ENCODE results near the gene UCHL3.

UCHL3 gene

DNA sequence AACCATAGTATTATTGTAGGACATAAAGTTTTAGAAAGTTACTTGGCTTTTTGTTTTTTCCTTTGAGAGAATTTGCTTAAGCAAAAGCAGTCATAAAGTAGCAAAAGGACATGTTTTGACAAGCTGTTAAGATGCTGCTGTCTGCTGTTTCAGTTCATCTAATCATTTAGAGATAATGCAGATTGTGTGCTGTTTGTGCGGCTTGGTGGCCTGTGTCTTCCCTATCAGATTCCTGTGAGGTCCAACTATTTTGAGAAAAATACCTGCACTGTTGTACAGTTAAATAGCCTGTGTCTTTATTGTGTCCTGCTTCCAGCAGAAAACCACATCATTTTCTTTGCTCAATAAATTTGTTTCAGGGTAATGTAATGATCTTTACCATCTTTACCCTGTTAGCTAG, 20.0 kb downstream of the UCHL3 start:
- Mint-ChIP-seq H3K4me3 (no peak overlapping the region), H3K36me3 (peaks cover 37% of the 10 kb centered on the region), H3K27me3 (no peaks in the 10 kb centered on the region), H3K27ac (no peak overlapping the region), H3K9me3 (no peaks in the 10 kb centered on the region), H3K4me1 (no peaks in the 10 kb centered on the region)
- no peak for ATAC-seq (ENCODE audit: low read depth)
- DNase-seq (ENCODE audit: low spot score in 2 of 2) = no peak

DNA sequence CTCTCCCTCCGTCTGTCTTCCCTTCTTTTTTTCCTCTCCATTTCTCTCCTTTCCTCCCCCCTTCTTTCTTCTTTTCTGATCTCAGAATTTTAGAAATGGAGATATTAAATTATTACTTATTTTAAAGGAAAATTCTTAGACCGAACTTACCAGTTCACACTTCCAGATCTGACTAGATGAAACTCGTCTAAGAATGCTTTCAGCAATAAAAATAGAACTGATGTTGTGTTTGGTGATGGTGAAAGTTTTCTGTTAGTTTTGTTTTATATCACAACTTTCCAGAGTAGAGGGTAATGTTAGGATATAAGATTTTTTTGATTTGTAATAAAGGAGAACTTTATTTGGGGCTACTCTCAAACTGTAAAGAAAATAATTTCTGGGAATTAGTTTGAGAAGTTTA, 29.9 kb downstream of the UCHL3 start:
- Mint-ChIP-seq H3K4me1 (no peaks in the 10 kb centered on the region), H3K4me3 (no peak overlapping the region), H3K27me3 (no peaks in the 10 kb centered on the region), H3K36me3 (peaks cover 31% of the 10 kb centered on the region), H3K9me3 (peaks cover 4% of the 10 kb centered on the region), H3K27ac (no peak overlapping the region)
- ATAC-seq (ENCODE audit: low read depth) = no peak
- no peak for DNase-seq (ENCODE audit: low spot score in 2 of 2)

DNA sequence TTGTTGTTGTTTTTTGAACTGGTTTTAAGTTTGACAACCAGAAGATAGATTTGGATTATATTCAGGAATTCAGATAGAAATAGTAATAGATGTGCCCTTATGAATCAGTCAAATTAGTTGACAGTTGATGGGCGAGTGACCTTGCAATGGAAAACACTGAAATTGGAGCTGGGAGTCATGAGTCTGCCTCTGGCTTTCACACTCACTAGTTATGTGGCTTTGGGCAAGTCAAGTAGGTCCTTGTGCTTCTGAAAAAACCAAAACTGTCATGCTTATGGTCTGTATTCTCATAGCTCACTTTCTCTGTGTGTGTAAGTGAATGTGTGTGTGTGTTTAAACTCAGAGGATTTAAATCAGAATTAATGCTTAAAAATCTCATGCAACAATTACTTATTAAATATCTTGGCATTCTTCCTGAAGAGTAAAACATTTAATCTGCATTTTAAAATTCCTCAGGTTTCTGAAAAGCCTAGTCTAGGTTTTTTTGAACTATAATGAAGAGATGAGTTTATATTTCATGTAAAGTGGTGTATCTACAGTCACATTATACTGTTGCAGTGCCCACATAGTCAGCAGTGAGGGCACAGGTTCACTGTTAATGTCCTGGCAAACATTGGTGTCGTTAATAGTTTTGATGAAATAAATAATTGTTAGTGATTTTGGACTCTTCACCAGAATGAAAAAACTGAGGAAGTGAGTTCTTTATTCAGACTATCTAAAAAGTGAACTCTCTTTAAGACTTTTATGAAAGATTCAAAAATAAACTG, 32.5 kb downstream of the UCHL3 start:
- peaks cover 27% of the 10 kb centered on the region for H3K36me3 Mint-ChIP-seq
- H3K27me3 Mint-ChIP-seq = no peaks in the 10 kb centered on the region
- H3K27ac Mint-ChIP-seq = no peak overlapping the region
- H3K9me3 Mint-ChIP-seq = peaks cover 7% of the 10 kb centered on the region
- no peak for ATAC-seq (ENCODE audit: low read depth)
- H3K4me1 Mint-ChIP-seq = no peaks in the 10 kb centered on the region
- no peak overlapping the region for H3K4me3 Mint-ChIP-seq
- DNase-seq (ENCODE audit: low spot score in 2 of 2) = no peak

DNA sequence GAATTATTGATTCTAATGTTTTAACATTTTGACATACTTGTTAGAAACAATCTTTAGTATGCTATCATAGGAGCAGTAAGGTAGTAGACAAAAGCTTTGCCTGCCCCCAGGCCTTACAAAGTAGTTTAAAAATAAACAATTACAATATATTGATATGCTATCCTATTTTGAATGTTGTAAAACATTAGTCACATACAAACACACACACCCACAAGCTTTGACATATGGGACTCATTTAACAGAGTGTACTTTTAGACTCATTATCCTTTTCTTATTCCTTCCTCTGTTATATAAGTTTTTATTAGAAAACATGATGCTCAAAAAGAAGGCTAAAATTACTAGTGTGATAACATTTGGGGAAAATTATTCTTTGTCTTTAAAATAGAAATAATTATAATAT, 33.5 kb downstream of the UCHL3 start:
- ATAC-seq (ENCODE audit: low read depth) (no peak), DNase-seq (ENCODE audit: low spot score in 2 of 2) (no peak)
- Mint-ChIP-seq H3K27me3 (no peaks in the 10 kb centered on the region), H3K36me3 (peaks cover 28% of the 10 kb centered on the region), H3K4me1 (no peaks in the 10 kb centered on the region), H3K9me3 (peaks cover 7% of the 10 kb centered on the region), H3K27ac (no peak overlapping the region), H3K4me3 (no peak overlapping the region)

DNA sequence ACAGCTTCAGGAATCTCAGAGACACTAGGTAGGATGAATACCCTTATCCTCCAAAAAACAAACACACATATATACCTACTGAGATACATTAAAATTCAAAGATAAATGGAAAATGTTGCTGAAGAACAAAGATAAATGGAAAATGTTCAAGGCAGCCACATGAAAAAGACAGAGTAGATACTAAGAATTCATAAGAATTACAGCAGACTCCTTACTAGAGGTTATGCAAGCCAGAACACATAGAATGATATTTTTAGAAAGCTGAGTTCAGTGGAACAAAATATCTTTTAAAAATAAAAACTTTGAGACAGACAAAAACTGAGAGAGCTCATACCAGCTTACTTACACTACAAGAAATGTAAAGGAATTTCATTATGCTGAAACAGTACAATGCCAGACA, 35.6 kb downstream of the UCHL3 start:
- H3K27ac Mint-ChIP-seq = no peak overlapping the region
- H3K27me3 Mint-ChIP-seq = no peaks in the 10 kb centered on the region
- ATAC-seq (ENCODE audit: low read depth) (no peak), DNase-seq (ENCODE audit: low spot score in 2 of 2) (no peak)
- H3K4me1 Mint-ChIP-seq = no peaks in the 10 kb centered on the region
- peaks cover 7% of the 10 kb centered on the region for H3K9me3 Mint-ChIP-seq
- no peak overlapping the region for H3K4me3 Mint-ChIP-seq
- H3K36me3 Mint-ChIP-seq = peaks cover 33% of the 10 kb centered on the region

DNA sequence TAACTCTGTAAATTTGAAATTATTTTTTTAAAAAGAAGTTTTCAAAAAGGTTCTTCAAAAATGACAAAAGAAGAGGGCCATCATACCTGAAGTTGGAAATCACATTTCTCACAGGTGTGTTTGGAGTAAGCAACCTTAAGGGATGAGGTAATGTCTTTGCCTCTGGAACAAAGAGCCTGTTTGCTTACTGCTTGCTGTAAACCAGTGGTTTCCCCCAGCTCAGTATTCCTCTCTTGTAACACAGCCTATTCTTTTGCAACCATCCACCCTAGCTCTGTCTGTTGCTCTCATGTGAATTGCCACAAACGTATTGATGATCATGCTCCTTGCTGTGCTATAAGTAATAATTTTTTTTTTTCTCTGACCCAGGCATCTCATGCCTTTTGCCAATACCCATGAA, 38.1 kb downstream of the UCHL3 start:
- ATAC-seq (ENCODE audit: low read depth) (no peak), DNase-seq (ENCODE audit: low spot score in 2 of 2) (no peak)
- H3K9me3 Mint-ChIP-seq = peaks cover 8% of the 10 kb centered on the region
- peaks cover 32% of the 10 kb centered on the region for H3K36me3 Mint-ChIP-seq
- H3K27ac Mint-ChIP-seq = no peak overlapping the region
- no peak overlapping the region for H3K4me3 Mint-ChIP-seq
- no peaks in the 10 kb centered on the region for H3K4me1 Mint-ChIP-seq
- H3K27me3 Mint-ChIP-seq = no peaks in the 10 kb centered on the region

DNA sequence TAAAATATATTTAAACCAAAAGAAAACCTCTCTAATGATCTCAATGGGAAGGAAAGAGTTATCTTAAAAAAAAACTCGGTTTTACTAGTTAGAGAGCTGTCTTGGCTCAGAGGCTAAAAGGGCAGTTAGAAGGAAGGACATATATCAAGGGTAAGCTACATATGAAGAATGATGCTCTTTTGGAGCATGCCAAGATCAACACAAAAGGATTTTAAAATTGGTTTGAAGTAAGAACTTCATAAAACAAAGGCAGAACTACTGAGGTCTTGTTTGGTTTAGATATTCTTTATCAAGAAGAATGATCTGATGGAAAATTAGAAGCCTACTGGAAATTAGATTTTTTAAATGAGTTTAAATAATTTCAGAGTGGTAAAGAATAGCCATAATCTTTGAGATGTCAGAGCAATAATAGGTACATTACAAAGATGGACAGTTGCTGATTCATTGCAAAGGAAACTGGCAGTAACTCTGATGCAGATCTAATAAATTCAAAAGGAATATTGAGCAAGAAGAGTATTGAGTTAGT, 47.1 kb downstream of the UCHL3 start:
- ATAC-seq (ENCODE audit: low read depth) = no peak
- Mint-ChIP-seq H3K36me3 (peaks cover 19% of the 10 kb centered on the region), H3K4me1 (no peaks in the 10 kb centered on the region), H3K4me3 (no peak overlapping the region), H3K27me3 (no peaks in the 10 kb centered on the region), H3K27ac (no peak overlapping the region), H3K9me3 (no peaks in the 10 kb centered on the region)
- no peak for DNase-seq (ENCODE audit: low spot score in 2 of 2)

DNA sequence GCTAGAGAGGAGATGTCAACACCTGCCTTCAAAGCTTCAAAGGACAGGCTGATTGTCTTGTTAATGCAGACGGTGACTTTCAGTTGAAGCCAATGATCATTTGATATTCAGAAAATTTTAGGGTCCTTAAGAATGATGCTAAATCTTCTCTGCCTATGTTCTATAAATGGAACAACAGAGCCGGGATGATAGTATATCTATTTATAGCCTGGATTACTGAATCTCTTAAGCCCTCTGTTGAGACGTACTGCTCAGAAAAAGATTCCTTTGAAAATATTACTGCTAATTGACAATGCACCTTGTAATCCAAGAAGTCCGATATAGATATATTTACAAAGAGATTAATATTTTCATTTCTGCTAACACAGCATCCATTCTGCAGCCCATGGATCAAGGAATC, 50.8 kb downstream of the UCHL3 start:
- Mint-ChIP-seq H3K9me3 (no peaks in the 10 kb centered on the region), H3K4me1 (no peaks in the 10 kb centered on the region), H3K4me3 (no peak overlapping the region), H3K27ac (no peak overlapping the region), H3K27me3 (no peaks in the 10 kb centered on the region), H3K36me3 (peaks cover 21% of the 10 kb centered on the region)
- no peak for ATAC-seq (ENCODE audit: low read depth)
- DNase-seq (ENCODE audit: low spot score in 2 of 2) = no peak

DNA sequence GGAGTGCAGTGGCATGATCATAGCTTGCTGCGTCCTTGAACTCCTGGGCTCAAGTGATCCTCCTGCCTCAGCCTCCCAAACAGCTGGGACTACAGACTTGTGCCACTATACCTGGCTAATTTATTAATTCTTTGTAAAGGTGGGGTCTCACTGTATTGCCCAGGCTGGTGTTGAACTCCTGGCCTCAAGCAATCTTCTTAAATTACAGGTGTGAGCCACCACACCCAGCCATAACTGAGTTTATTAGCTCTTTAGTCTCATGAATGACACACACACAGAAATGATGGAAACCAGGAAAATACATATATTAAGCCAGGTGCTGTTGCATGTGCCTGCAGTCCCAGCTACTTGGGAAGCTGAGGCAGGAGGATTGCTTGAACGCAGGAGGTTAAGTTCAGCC, 53.4 kb downstream of the UCHL3 start:
- Mint-ChIP-seq H3K4me3 (no peak overlapping the region), H3K4me1 (no peaks in the 10 kb centered on the region), H3K36me3 (peaks cover 17% of the 10 kb centered on the region), H3K27ac (no peak overlapping the region), H3K9me3 (no peaks in the 10 kb centered on the region), H3K27me3 (no peaks in the 10 kb centered on the region)
- ATAC-seq (ENCODE audit: low read depth) = no peak
- no peak for DNase-seq (ENCODE audit: low spot score in 2 of 2)

DNA sequence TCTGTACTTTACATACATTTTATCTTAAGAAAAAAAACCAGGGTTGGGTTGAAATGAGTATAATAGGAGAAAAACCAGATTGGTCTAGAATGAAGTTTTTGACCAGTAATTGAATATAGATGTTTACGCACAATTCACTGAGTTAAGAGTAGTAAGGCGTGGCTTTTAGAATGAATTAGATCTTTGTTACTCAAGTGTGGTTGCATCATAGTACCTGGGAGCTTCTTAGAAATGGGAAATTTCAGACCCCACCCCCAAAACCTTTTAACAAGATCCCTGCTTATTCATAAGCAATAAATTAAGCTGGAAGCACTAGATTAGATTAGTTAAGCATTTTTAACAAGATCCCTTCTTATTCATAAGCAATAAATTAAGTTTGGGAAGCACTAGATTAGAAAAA, 57.9 kb downstream of the UCHL3 start:
- ATAC-seq (ENCODE audit: low read depth) = no peak
- no peaks in the 10 kb centered on the region for H3K4me1 Mint-ChIP-seq
- DNase-seq (ENCODE audit: low spot score in 2 of 2) = no peak
- no peak overlapping the region for H3K4me3 Mint-ChIP-seq
- no peaks in the 10 kb centered on the region for H3K9me3 Mint-ChIP-seq
- H3K36me3 Mint-ChIP-seq = peaks cover 15% of the 10 kb centered on the region
- no peaks in the 10 kb centered on the region for H3K27me3 Mint-ChIP-seq
- no peak overlapping the region for H3K27ac Mint-ChIP-seq

DNA sequence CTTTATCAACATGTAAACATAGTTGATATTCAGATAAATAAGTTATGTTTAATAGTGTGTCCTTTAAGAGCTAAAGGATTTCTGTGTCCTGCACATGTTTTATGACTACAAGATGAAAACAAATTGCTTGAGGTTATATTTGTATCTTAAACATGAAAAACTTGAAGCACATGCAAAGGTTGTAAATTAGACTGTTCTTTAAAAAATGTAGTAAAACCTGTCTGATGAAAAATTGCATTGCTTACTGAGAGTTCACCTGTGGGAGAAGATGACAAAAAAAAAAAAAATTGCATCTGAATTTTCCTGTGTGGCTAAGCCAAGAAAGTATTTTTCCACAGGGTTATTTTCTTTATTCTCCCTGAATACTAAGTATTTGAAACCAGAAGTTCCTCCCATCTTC, 60.9 kb downstream of the UCHL3 start:
- ATAC-seq (ENCODE audit: low read depth) (no peak), DNase-seq (ENCODE audit: low spot score in 2 of 2) (no peak)
- Mint-ChIP-seq H3K27ac (no peak overlapping the region), H3K9me3 (no peaks in the 10 kb centered on the region), H3K4me1 (no peaks in the 10 kb centered on the region), H3K27me3 (no peaks in the 10 kb centered on the region), H3K4me3 (no peak overlapping the region), H3K36me3 (peaks cover 13% of the 10 kb centered on the region)

DNA sequence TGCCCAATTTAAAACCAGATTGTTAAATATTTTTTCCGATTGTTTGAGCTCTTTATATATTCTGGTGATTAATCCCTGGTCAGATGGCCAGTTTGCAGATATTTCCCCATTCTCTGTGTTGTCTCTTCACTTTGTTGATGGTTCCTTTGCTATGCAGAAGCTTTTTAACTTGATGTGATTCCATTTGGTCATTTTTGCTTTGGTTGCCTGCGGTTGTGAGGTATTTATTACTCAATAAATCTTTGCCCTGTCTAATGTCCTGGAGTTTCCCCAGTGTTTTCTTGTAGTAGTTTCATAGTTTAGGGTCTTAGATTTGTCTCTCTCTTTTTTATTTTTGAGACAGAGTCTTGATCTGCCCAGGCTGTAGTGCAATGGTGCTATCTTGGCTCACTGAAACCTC, 62.8 kb downstream of the UCHL3 start:
- ATAC-seq (ENCODE audit: low read depth) (no peak), DNase-seq (ENCODE audit: low spot score in 2 of 2) (no peak)
- Mint-ChIP-seq H3K4me3 (no peak overlapping the region), H3K9me3 (no peaks in the 10 kb centered on the region), H3K36me3 (peaks cover 12% of the 10 kb centered on the region), H3K27ac (no peak overlapping the region), H3K4me1 (no peaks in the 10 kb centered on the region), H3K27me3 (no peaks in the 10 kb centered on the region)

DNA sequence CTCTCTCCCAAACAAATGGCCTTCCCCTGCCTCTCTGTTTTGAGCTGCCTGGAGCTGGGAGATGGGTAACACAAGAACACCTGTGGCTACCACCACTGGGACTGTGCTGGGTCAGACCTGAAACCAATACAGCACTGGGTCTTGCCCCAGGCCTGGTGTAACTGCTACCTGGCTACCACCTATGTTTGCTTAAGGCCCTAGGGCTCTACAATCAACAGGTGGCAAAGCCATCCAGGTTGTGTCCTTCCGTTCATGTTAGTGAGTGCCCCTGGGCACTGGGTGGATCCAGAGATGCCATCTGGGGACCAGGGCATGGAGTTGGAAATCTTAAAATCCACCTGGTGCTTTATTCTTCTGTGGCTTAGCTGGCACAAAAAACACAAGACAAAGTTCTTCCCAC, 67.6 kb downstream of the UCHL3 start:
- ATAC-seq (ENCODE audit: low read depth) (no peak), DNase-seq (ENCODE audit: low spot score in 2 of 2) (no peak)
- no peak overlapping the region for H3K27ac Mint-ChIP-seq
- H3K9me3 Mint-ChIP-seq = no peaks in the 10 kb centered on the region
- no peaks in the 10 kb centered on the region for H3K4me1 Mint-ChIP-seq
- no peaks in the 10 kb centered on the region for H3K27me3 Mint-ChIP-seq
- peaks cover 7% of the 10 kb centered on the region for H3K36me3 Mint-ChIP-seq
- H3K4me3 Mint-ChIP-seq = no peak overlapping the region

DNA sequence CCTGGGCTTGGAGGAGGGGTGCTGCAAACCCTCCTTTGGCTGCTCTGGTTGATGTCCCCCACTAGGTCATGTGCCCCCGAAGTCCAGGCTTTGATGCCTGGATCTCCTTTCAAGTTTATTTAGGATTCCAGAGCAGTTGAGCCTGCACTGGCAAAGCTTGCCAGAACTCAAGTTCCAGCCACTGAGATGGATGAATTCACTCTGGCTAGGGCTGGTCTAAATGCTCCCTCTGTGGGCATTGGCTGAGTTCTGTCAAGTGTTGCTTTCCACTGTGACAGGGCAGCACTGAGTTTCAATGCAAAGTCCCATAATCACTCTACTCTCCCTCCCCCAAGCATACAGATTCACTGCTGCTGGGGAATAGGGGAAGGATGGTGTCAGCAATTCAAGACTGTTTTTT, 68.7 kb downstream of the UCHL3 start:
- Mint-ChIP-seq H3K4me3 (no peak overlapping the region), H3K27me3 (no peaks in the 10 kb centered on the region), H3K36me3 (peaks cover 7% of the 10 kb centered on the region), H3K9me3 (no peaks in the 10 kb centered on the region), H3K4me1 (no peaks in the 10 kb centered on the region), H3K27ac (no peak overlapping the region)
- DNase-seq (ENCODE audit: low spot score in 2 of 2) (no peak), ATAC-seq (ENCODE audit: low read depth) (no peak)

DNA sequence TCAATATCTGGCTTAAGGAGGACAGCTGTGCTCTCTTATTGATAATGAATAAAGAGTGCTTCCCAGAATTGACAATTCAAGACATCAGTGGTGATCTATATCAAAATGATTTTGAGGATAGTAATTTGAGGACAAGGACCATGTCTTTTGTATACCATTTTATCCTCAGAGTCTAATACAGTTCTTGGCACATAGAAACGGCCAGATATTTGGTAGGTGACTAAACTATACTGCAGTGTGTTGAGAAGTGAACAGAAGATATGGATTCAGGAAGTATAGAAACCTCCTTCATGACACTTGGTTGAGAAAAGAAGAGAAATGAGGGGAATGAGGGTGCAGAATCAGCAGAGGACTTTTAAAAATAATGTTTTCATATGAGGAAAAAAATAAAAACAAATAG, 70.4 kb downstream of the UCHL3 start:
- Mint-ChIP-seq H3K36me3 (peaks cover 12% of the 10 kb centered on the region), H3K4me1 (no peaks in the 10 kb centered on the region), H3K27me3 (no peaks in the 10 kb centered on the region), H3K9me3 (no peaks in the 10 kb centered on the region), H3K27ac (no peak overlapping the region), H3K4me3 (no peak overlapping the region)
- DNase-seq (ENCODE audit: low spot score in 2 of 2) = no peak
- ATAC-seq (ENCODE audit: low read depth) = no peak

Measured in memory B cell (primary cell).